Neural progenitor cell (in vitro differentiated cells): Measurements from ENCODE around the gene SLC6A5.
"Not testable (repeated sequence)": the region's sequence is repeated elsewhere in the genome, so short reads cannot be mapped to it uniquely, and the experiment has no call there.

Experiments
- EZH2 ChIP-seq: fragments of 200-600 bp; sonication (generic); IDR thresholded peaks from 2 replicates; pipeline ENCODE4 v1.6.1; 2017; ENCODE audit warnings: antibody characterized with exemption, mild to moderate bottlenecking, moderate library complexity
- EZH2phosphoT487 ChIP-seq: fragments of 200-600 bp; sonication (generic); IDR thresholded peaks from 2 replicates; pipeline ENCODE4 v1.6.1; 2017; ENCODE audit warnings: antibody characterized with exemption
- TF ChIP-seq, protein P1 (sequence below): fragments of 200-600 bp; sonication (generic); IDR thresholded peaks from 2 replicates; pipeline ENCODE4 v1.5.1; 2017; ENCODE audit warnings: antibody characterized with exemption, mild to moderate bottlenecking

DNA sequence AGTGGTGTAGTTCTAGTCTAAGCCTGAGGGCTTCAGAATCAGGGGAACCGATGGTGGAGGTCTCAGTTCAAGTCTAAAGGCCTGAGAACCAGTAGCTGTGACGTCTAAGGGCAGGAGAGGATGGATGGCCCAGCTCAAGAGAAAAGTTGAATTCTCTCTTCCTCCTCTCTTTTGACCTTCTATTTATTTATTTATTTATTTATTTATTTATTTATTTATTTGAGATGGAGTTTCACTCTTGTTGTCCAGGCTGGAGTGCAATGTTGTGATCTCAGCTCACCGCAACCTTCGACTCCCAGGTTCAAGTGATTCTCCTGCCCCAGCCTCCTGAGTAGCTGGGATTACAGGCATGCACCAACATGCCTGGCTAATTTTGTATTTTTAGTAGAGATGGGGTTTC lies 19.7 kb upstream of the SLC6A5 start:
- TF ChIP-seq, protein P1, sequence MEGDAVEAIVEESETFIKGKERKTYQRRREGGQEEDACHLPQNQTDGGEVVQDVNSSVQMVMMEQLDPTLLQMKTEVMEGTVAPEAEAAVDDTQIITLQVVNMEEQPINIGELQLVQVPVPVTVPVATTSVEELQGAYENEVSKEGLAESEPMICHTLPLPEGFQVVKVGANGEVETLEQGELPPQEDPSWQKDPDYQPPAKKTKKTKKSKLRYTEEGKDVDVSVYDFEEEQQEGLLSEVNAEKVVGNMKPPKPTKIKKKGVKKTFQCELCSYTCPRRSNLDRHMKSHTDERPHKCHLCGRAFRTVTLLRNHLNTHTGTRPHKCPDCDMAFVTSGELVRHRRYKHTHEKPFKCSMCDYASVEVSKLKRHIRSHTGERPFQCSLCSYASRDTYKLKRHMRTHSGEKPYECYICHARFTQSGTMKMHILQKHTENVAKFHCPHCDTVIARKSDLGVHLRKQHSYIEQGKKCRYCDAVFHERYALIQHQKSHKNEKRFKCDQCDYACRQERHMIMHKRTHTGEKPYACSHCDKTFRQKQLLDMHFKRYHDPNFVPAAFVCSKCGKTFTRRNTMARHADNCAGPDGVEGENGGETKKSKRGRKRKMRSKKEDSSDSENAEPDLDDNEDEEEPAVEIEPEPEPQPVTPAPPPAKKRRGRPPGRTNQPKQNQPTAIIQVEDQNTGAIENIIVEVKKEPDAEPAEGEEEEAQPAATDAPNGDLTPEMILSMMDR = not testable (repeated sequence)
- TF ChIP-seq EZH2, EZH2phosphoT487: not testable (repeated sequence)
